Measurements from ENCODE around the gene AFAP1L1.

DNA sequence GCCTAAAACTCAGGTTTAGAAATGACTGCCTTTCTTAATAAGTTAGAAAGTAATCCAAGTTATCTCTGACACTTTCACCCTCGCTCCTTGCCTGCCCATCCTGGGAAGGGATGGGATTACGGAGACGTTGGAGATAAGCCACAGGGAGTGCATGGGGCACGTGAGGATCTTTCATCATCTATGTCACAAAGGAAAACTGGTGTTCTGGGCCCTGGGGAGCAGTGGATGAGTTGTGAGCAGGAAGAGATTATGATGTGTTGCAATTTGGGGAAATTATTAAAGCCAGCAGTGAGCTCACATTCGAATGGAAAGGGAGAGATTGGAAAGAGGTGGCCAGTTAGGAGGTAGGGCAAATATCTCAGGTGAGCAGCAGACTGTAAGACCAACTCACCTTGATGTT, 12.8 kb downstream of the AFAP1L1 start:
- TF ChIP-seq GATA3 (IDR thresholded peaks at IDR 0.05; ENCODE audit: low read depth, low read length) (no peak), GATA2 (IDR thresholded peaks at IDR 0.05; ENCODE audit: low read depth, low read length) (no peak)

All from SH-SY5Y (cell line).